ENCODE measurements around the gene NR2C1.

The NR2C1 gene

GRCh38 chr12:95034750-95035149 is 38.7 kb downstream of the NR2C1 start:
- no peak overlapping the region for H3K4me3 ChIP-seq (ENCODE audit: low read length)
- no peak for TF ChIP-seq CTCF (conservative IDR thresholded peaks at IDR 0.05; ENCODE audit: low read depth, low read length)

GRCh38 chr12:95022477-95022876 is 50.9 kb downstream of the NR2C1 start:
- DNase-seq (ENCODE audit: low read depth) = no peak
- no peak overlapping the region for H3K4me3 ChIP-seq (ENCODE audit: low read length)
- TF ChIP-seq CTCF (conservative IDR thresholded peaks at IDR 0.05; ENCODE audit: low read depth, low read length) = no peak

More at GRCh38 chr12:95034750-95035149, 38.7 kb downstream of the NR2C1 start:
- DNase-seq (ENCODE audit: low read depth) = no peak

- no peak overlapping the region for H3K4me3 ChIP-seq (ENCODE audit: low read length)
- DNase-seq (ENCODE audit: low read depth) = no peak
- TF ChIP-seq CTCF (conservative IDR thresholded peaks at IDR 0.05; ENCODE audit: low read depth, low read length) = no peak
These were observed 55.9 kb downstream of the NR2C1 start for GRCh38 chr12:95017482-95017881.

GRCh38 chr12:95016120-95016519 is 57.3 kb downstream of the NR2C1 start:
- TF ChIP-seq CTCF (conservative IDR thresholded peaks at IDR 0.05; ENCODE audit: low read depth, low read length) = no peak
- H3K4me3 ChIP-seq (ENCODE audit: low read length) = no peak overlapping the region
- no peak for DNase-seq (ENCODE audit: low read depth)

- no peak for DNase-seq (ENCODE audit: low read depth)
- no peak for TF ChIP-seq CTCF (conservative IDR thresholded peaks at IDR 0.05; ENCODE audit: low read depth, low read length)
- no peak overlapping the region for H3K4me3 ChIP-seq (ENCODE audit: low read length)
These were observed 58.9 kb downstream of the NR2C1 start for GRCh38 chr12:95014554-95014953.

- no peak for TF ChIP-seq CTCF (conservative IDR thresholded peaks at IDR 0.05; ENCODE audit: low read depth, low read length)
- DNase-seq (ENCODE audit: low read depth) = no peak
- no peak overlapping the region for H3K4me3 ChIP-seq (ENCODE audit: low read length)
These were observed 67.2 kb downstream of the NR2C1 start for GRCh38 chr12:95006206-95006605.

- no peak for TF ChIP-seq CTCF (conservative IDR thresholded peaks at IDR 0.05; ENCODE audit: low read depth, low read length)
- H3K4me3 ChIP-seq (ENCODE audit: low read length) = no peak overlapping the region
- no peak for DNase-seq (ENCODE audit: low read depth)
These were observed 68.8 kb downstream of the NR2C1 start for GRCh38 chr12:95004610-95005009.
